EL (cell line): ENCODE data around the gene LCE7A.
A peak's percentile ranks its signal among the peaks of the same experiment; 100 is the strongest.

Experiments used
- DNase-seq: peaks from one replicate; pipeline ENCODE4 v3.0.0-alpha.2; 2016

LCE7A gene

GRCh38 chr1:152859696-152860095, at the start of gene LCE7A:
TSS of gene LCE7A (plus strand) at chr1:152859996. CDS start at chr1:152860698, 702 bp downstream.
- DNase-seq: no peak

DNA sequence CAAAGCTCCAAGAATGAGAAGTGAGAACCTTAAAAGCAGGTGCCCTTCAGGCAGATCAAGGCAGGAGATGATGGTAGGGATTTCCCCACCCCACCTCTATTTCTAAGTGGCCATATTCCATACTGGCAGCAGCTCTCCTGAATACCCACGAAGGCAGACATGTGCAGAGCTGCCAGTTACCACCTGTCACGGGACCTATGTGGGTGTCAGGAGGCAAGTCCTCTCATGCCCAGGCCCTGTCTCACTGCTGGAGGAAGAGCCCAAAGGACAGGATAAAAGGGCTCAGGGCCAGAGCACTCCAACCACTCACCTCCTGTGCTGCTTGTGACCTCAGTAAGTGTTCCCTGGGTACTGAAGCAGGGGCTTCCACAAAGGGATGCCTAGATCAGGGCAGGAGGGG, 48.7 kb upstream of the LCE7A start:
- no peak for DNase-seq

- DNase-seq: no peak
Measured at GRCh38 chr1:152811671-152812070, 48.1 kb upstream of the LCE7A start, which contains the start of gene LCE1B. TSS of gene LCE1B (plus strand) at chr1:152811971. CDS start at chr1:152812447, 476 bp downstream.

DNA sequence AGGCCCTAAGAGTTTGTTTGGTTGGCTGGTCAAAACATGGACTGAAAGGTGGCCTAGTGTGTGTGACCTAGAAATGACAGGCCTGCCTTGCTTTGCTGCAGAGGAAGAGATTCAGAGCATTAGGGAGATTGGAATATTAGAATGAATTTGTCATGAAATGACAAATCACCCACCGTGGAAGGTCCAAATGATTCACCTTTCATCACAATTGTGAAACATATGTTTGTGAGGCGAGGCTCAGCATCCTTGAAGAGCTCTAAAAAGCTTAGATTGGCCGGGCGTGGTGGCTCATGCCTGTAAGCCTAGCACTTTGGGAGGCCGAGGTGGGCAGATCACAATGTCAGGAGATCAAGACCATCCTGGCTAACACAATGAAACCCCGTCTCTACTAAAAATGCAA, 42.5 kb upstream of the LCE7A start:
- no peak for DNase-seq

DNA sequence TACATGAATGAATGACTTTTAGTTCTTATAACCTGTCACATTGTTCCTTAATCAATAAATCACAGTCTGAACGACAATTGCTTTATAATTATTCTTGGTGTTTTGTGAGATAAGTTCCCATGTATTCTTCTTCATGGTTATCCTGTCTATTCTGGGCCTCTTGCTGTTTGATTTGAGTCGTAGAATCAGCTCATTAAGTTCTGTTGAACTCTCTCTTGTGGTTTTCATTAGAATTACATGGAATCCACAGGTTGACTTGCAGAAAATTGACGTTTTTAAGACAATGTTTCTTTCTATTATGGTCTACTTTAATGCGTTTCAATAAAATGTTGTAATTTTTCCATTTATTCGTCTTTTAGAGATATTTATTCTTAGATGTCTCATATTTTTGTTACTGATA, 36.5 kb upstream of the LCE7A start:
- no peak for DNase-seq

GRCh38 chr1:152824964-152825363, 34.8 kb upstream of the LCE7A start:
- DNase-seq: no peak

DNA sequence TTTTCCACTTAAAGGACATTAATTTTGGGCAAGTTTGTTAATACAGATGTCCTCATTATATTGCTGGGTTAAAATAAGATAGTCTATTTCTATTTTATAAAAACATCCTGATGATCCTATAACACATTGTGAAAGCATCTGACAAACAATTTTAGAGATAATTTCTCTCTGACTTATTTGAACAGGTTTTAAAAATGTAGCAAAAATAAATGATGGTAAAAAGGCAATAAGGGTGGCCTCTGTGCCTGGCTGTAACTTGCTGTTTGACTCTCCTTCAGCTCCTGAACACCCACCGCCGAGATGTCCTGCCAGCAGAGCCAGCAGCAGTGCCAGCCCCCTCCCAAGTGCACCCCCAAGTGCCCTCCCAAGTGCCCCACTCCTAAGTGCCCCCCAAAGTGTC, 32.6 kb upstream of the LCE7A start, which contains the start of gene LCE1A:
LCE1A (plus strand) TSS at position 301 of the 400 bp plus-strand sequence; CDS start at position 301, 0 bp downstream.
- no peak for DNase-seq

GRCh38 chr1:152836870-152837269, 22.9 kb upstream of the LCE7A start:
- no peak for DNase-seq

DNA sequence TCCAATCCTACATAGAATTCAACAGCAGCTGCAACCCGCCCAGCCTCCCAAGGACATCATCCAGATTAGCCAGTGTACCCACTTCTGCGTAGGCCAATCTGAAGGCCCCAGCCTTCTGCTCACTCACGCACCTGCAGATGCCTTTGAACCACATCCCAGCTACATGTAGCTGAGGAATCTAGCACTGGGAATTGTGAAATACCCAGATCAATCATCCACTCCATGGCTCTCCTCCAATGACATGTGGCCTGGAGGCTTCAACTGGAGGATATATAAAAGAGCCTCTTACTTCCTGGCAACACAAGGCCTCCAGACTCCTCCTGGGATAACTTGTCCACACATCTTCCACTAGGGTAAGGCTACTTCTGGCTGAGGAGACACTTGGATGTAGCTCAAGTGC, 17.2 kb upstream of the LCE7A start, which contains the start of gene LCE6A:
LCE6A (plus strand) TSS at position 301 of the 400 bp plus-strand sequence. CDS start 665 bp downstream, outside the sequence.
- no peak for DNase-seq

DNA sequence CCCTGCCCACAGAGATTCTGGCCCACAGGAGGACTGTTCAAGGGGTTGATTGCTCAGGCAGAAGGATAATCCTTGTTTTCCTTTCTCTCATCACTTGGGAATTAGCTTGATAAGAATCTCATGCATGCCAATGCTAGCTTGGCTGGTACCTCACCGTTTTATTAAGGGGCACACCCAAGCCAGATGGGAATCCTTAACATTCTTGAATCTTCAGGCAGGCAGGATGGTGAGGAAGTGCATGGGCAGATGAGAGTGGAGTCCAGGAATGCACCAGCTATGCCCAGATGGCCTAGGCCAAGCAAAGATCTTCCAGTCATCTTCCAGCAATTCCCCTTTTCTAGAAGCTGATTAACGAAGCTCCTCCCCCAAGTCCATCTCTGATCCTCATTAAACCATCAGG, 4.1 kb upstream of the LCE7A start:
- DNase-seq: peak; percentile 58

DNA sequence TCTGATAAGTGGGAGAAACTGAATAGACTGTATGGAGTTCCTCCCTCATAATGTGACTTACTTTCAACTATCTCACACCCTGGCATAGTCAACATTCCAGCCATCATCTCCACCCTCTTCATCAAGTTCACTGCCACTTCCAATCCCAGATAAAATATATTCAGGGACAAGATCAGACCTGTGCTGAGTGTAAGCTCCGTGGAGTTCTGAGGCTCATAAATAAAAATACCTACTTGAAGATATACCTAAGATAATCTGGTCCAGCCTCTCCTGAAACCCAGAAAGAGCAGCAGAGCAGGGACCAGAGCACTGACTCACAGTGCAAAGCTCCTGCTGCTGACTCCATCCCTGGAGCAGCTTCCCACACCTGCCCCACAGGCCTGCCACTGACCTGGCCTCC, 1.7 kb upstream of the LCE7A start:
- DNase-seq: no peak

GRCh38 chr1:152860129-152860528, 333 bp downstream of the LCE7A start:
- DNase-seq: no peak

DNA sequence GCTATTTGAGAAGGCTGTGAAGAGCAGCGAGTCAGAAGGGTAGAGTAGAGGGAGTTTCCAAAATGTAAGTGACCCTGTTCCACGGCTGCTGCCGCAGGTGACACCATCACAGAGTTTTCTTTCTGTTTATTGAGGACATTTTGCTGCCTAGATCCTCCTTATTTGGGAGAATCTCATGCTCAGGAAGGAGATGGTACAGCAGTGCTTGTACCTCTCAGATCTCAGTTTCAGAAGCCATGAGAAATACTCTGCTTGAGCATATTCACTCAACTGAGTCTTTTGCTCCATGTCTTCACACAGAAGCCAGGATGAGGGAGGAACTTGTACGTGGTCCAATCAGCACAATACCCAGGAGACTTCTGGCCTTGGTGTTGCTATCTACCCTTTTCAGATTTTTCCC, 1.6 kb downstream of the LCE7A start:
- no peak for DNase-seq

GRCh38 chr1:152864443-152864842, 4.6 kb downstream of the LCE7A start:
- no peak for DNase-seq

DNA sequence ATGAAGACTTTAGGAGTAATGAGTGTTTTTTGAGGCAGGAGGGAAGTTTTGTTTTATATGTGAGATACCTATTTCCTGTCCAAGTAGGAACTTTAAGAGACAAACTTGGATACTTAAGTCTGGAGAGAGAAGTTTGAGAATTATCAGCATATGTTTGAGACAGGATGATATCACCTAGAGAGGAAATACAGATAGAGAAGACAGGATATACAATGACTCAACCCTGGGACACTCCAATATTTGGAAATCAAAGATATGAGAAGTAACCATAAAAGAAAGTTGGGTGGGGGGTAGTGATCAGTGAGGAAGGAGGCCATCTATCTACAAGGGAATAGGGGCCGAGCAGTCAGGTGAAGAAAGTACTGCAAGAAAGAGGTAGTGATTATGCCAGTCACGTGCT, 6.5 kb downstream of the LCE7A start:
- DNase-seq: no peak

DNA sequence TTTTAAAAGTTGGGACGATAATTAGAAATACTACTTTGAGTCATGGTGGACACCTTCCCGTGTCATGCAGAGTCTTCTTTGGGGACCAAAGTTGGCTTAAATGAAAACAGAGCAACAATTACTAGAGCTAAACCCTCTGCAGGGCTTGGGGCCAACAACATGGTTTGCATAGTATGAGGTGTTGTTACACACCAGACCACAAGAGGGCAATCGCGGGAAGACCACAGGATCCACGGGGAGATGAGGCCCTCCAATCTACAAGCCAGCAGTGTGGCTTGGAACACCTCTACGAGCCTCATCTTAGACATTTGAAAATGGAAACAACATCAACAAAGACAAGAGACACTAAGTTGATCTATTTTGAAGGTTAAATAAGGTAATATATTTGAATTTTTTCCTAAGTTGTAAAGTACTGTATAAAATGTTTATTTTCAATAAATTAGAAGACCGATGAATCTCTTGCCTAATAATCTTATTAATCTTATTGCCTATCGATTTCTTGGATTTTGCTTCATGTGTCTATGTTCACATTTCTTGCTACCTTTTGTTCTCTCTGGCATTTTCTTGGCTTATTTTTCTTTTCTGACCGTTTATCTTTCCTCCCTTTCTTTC, 10.1 kb downstream of the LCE7A start:
- peak; percentile 73 for DNase-seq

GRCh38 chr1:152870831-152871730, 11.3 kb downstream of the LCE7A start:
- DNase-seq: peak; percentile 50

DNA sequence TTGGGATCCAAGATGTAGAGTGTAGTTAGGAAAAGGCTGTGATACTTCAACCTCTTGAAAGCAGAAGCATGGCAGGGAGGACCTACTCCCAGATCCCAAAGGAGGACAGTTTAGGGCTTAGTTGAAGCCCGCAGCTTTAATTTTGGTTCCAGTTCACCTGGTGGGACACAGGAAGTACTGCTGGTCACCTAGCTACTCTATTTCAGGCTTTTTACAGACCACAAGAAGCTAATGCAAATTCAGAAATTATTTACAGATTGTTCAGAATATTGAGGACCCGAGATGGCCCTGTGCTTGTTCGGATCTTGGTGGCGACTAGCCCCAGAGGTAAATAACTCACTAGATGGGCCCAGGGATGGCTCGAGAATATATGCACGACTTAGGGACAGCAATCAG, 11.9 kb downstream of the LCE7A start:
- no peak for DNase-seq

- DNase-seq: peak; percentile 49
Measured at GRCh38 chr1:152873495-152873894, 13.7 kb downstream of the LCE7A start.

GRCh38 chr1:152876827-152877226, 17.0 kb downstream of the LCE7A start:
- DNase-seq: no peak

DNA sequence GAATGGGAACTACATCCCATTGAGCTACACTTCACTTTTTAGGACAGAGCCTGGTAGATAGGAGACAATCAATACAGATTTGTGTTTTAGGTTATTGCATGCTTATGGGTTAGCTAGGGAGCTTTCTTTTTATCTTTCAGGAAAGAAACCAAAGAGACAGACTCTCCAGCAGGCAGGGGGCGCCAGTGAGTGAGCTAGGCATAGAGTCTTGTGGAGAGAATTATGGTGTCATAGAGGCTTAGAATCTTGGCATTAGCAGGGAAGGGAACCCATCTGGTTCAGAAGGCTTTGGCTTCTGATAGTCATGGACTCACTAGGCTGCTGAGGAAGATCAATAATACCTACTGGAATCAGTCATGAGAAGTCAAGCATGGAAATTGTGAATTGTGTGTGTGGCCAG, 18.2 kb downstream of the LCE7A start, which contains the start of gene SMCP:
SMCP (plus strand) TSS at position 281 of the 400 bp plus-strand sequence. CDS start 6,101 bp downstream, outside the sequence.
- DNase-seq: no peak

DNA sequence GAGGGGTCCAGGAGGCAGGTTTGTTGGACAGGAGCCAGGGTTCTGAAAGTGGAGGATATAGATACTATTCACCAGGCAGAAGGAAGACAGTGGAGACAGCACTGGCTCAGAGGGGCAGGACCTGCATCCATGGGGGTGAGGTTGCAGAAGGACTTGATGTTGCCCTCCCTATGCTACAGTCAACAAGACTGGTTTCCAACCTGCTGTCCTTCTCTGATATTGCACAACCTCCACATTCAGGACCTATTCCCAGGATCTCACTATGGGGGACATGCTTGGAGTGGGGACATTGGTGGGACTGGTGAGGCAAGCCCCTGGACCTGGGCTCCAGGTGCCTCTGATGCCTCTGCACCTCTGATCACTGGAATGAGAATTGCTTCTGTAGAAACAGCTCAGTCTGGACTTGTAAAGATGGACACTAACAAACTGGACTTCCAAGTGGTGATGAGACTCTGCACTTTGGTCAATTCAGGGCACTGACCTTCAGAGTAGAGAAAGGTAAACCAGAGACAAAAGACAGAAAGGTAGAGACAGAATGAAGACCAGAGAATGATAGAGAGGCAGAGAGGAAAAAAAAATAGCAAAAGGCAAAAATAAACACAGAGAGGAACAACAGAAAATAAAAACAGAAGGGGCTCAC, 19.9 kb downstream of the LCE7A start:
- DNase-seq: no peak

DNA sequence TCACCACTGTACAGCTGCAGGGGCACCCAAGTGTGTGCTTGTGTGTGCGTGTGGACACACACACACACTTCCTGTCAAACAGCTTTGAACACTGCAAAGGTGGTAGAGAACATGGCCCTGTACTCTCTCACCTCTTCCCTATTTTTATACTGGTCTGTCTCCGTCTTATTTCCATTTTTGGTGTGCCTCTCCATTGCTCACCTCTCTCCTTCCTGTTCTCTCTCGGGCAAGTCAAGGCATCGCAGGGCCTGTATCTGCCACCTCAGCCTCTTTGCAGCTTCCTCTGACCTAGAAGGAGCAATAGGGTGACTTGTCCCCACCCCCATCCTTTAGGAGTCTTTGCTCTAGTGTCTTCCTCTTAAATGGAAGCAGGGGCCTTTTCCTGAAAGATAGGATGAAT, 20.5 kb downstream of the LCE7A start:
- no peak for DNase-seq
